ENCODE measurements around the gene ROBO1.

Gene ROBO1

DNA sequence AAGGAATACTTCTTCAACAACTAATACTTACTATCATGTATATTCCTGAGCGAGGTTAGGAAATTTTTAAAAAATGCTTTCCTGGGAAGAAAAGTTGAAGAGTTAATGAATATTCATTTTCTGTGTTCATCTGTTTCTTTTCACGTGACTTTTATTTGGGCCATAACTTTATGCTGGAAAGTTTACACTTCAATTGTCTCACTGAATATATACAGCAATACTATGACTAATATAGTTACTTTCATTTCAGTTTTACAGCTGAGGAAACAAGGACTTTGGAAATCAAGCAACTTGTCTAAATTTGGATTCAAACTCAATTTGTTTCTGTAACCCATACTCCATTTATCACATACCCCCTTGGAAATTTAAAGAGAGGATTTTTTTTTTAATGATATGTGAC is 894.2 kb downstream of the ROBO1 start:
- no peak for DNase-seq (ENCODE audit: low read depth)

- DNase-seq (ENCODE audit: low read depth), result no peak
Observed at GRCh38 chr3:78872195-78872594, 895.6 kb downstream of the ROBO1 start.

DNA sequence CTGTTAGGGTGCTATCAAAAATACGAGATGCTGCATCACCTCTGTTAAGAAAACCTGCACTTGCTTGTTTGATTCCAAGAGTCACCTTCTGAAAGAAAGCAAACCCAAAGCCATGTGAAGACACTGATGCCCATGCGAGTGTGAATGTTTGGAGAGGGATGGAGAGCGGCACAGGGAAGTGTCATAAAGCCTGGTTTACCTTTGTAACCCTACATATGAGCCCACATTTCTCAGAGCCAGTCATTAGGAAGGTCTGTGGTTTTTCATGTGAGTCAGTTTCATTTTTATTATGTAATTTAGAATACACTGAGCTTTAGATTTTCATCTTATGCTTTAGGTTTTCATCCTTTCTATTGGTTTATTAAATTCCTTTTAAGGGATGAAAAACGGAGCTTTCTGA is 896.8 kb downstream of the ROBO1 start:
- no peak for DNase-seq (ENCODE audit: low read depth)

DNA sequence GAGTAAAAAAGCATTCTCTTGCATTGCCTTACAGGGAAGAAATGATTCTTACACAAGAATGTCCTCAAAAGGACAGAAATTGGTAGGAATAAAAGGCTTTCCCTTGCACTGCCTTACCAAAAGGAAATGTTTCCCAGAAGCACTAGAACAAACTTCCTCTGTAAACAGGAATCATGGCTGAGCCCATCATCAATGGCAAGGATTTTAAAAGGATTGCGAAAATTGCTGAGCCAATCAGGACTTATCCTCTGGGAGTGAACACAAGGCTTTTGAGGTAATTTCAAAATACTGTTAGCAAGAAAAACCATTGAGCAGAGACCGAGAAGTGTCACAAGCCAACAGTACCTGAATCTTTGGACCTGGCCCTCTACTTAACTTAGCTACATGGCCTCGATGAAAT is 897.3 kb downstream of the ROBO1 start:
- no peak for DNase-seq (ENCODE audit: low read depth)

DNA sequence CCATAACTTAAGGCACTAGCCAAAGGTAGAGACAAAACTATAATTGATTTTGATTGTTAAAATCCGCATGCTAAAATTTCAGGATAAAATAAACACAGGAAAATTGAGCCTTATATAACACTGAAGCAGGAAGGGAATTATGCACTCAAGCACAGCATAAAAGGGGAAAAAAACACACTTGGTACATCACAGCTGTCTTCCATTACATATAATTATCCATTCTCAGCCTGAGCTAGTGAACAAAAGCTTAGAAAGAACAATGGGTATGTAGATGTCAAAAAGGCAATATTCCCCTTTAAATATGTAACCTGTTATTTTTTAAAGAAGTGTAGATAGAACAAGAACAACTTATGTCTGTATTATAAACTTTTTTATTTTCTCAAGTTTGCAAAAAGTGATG is 899.2 kb downstream of the ROBO1 start:
- no peak for DNase-seq (ENCODE audit: low read depth)

DNA sequence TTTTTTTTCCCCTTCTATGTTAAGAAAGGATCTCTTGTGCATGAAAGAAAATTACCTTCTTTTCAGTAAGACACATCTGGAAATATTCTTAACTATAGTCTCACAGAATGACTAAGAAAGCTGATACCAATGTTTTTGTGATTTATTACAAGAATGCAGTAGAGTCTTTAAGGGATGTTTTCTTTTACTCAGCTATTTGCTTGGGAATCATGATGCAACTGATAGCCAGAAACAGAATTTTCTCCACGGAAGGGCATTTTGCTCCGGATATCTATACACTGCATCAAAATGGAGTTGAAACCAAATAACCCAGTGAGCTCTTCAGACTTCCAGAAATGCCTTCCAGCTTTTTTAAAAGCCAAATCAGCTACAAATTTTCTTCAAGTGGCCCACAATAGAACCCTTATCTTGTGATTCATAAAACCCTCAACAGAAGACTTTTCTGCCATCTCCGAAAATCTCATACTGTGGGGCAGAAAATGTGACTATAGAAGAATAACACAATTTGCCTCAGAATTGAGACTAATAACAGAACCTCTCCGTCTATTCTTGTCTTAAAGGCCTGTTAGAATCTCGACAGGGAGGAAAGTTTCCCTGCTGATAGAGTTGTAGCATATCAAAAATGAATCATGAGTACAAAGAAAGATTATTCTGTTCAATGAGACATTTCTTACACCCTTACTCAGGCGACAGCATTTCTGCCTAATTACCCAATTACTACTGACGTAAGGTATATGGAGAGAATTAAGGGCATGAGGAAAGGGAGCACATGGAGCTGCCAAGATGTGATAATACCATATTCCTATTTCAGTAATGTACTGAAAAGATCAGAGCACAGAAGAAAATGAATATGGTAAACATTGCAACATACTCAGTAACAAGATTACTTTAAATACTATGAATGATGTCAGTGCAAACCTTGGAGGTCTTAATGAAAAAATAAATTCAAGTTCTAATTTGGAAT is 900.1 kb downstream of the ROBO1 start:
- no peak for DNase-seq (ENCODE audit: low read depth)

GRCh38 chr3:78863306-78864203 is 904.2 kb downstream of the ROBO1 start:
- DNase-seq (ENCODE audit: low read depth), result no peak

DNA sequence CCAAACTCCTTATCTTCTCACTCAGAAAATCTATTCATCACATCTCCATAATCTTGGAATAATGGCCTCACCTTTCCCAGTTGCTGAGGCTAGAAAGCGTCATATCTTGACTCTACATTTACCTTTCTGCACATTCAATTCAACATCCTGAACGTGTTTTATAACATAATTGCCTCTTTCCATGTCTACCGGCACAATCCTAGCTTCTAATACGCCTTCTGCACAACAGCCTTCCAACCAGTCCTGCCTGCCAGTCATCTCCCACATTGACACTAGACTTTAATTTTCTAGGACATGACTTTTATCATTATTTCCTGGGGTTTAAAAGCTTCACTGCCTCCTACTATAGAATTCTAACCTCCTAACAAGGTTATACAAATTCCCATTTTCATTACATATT is 906.6 kb downstream of the ROBO1 start:
- no peak for DNase-seq (ENCODE audit: low read depth)

GRCh38 chr3:78860567-78860966 is 907.2 kb downstream of the ROBO1 start:
- DNase-seq (ENCODE audit: low read depth), result no peak

GRCh38 chr3:78858910-78859309 is 908.9 kb downstream of the ROBO1 start:
- no peak for DNase-seq (ENCODE audit: low read depth)

DNA sequence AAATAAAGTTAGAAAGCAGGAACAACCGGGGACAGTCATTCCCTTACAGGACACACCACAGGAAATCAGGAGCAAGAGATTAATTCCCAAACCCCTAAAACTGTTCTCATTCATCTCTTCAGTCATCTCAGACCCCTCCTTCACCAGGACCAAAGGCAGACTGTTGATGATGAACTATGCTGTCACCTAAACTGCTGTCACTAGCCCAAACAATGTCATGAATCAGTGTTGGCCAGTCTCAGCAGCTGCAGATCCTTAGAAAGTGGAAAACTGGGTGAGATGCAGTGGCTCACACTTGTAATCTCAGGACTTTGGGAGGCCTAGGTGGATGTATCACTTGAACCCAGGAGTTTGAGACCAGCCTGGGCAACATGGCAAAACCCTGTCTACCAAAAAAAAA is 909.6 kb downstream of the ROBO1 start:
- no peak for DNase-seq (ENCODE audit: low read depth)

DNA sequence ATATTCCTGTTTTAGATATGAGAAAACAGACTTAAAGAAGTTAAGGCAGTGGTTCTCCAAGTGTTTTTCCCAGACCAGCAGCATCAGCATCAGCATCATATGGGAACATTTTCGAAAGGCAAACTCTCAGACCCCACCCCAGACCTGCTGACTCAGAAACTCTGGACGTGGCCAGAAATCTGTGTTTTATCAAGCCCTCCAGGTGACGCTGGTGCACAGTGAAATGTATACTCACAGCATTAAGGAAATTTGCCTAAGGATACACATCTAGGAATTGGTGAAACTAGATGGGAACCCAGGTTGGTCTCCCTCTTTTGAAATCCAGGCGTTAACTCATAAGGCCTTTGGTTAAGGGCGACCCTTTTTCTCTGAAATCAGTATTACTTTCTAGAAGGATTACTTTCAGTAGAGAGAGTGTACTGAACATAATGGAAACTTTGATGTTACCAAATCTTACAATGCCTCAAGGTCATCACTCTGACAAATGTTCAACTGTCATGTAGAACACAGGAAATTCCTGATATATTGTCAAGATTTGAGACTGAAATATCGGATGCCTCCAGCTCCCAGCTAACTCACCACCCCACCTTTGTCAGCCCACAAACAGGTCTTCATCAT is 910.2 kb downstream of the ROBO1 start:
- DNase-seq (ENCODE audit: low read depth), result no peak

DNA sequence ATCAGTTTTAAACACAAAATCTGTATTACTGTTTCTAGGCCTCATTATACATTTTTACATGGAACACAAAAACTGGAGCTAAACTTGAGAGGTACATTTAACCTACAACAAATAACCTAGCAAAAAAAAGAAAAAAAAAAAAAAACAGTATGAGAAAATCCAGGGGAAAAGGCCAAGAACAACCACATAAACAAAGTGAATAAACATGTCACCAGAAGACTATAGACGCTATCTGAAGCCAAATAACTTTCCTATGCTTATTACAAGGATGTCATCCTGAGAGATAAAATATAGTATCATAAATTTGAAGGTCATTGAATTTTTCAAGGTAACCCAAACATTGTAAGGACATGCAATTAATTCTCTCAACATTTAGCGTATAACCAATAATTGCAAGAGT is 911.6 kb downstream of the ROBO1 start:
- no peak for DNase-seq (ENCODE audit: low read depth)

- no peak for DNase-seq (ENCODE audit: low read depth)
Observed at GRCh38 chr3:78855190-78855589, 912.6 kb downstream of the ROBO1 start.

- no peak for DNase-seq (ENCODE audit: low read depth)
Observed at GRCh38 chr3:78848392-78849288, 919.2 kb downstream of the ROBO1 start.

GRCh38 chr3:78847603-78848002 is 920.2 kb downstream of the ROBO1 start:
- DNase-seq (ENCODE audit: low read depth), result no peak

- no peak for DNase-seq (ENCODE audit: low read depth)
Observed at GRCh38 chr3:78847203-78847602, 920.6 kb downstream of the ROBO1 start.

GRCh38 chr3:78846718-78847117 is 921.1 kb downstream of the ROBO1 start:
- DNase-seq (ENCODE audit: low read depth), result no peak

DNA sequence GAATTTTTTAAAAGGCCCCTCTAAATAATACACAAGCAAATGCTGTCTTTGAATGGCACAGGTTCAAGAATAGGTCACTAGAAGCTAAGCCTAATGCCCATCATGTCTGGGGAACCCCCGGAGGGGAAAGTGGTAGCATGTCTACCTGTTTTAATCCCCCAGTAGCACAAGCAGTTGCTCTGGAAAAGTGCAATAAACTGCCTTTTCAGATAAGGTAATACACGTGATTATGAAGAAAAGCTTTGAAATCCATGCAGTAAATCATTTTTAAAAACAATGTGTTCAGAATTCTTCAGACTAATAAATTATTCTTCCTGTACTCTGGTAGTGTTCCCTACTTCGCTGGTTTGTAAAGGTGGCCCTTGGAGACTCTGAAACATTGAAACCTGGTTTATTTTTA is 922.2 kb downstream of the ROBO1 start:
- DNase-seq (ENCODE audit: low read depth), result no peak

DNA sequence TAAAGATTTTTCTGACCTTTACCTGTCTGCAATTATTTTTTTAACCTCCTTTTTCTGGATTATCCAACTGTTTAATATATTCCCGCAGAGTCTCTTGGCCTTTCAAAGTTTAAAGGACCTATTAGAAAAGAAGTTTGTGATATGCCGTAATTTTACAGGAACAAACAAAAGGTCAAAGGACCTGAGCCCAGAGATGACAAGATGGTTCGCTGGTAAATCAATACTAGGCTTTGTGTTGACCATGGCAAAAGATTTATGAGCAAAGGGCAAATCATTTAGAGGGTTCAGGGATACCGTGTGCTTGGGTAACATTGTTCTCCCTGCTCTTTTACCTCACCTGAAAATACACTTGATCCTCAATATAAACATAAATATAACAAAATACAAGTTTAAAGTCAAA is 923.5 kb downstream of the ROBO1 start:
- DNase-seq (ENCODE audit: low read depth), result no peak

GRCh38 chr3:78839693-78840092 is 928.1 kb downstream of the ROBO1 start:
- no peak for DNase-seq (ENCODE audit: low read depth)

GRCh38 chr3:78838362-78838761 is 929.4 kb downstream of the ROBO1 start:
- DNase-seq (ENCODE audit: low read depth), result no peak
